Measurements from ENCODE around the gene CPLX1.
"Not testable (repeated sequence)": the region's sequence is repeated elsewhere in the genome, so short reads cannot be mapped to it uniquely, and the experiment has no call there.

CPLX1 gene

GRCh38 chr4:790466-790820 is 35.5 kb downstream of the CPLX1 start:
- no peak for DNase-seq

- no peak for DNase-seq
These were observed 36.1 kb downstream of the CPLX1 start for GRCh38 chr4:789571-790465.

- no peak for DNase-seq
These were observed 37.2 kb downstream of the CPLX1 start for GRCh38 chr4:788636-789297.

- no peak for DNase-seq
These were observed 37.8 kb downstream of the CPLX1 start for GRCh38 chr4:788006-788635.

- DNase-seq, result no peak
These were observed 38.4 kb downstream of the CPLX1 start for GRCh38 chr4:787561-787981.

GRCh38 chr4:786861-787300 is 39.0 kb downstream of the CPLX1 start:
- no peak for DNase-seq

- DNase-seq, result no peak
These were observed 39.7 kb downstream of the CPLX1 start for GRCh38 chr4:786074-786741.

- DNase-seq, result no peak
These were observed 40.4 kb downstream of the CPLX1 start for GRCh38 chr4:785332-786073.

- no peak for DNase-seq
These were observed 41.3 kb downstream of the CPLX1 start for GRCh38 chr4:784401-785331.

- peak; percentile 98 for DNase-seq
These were observed 44.3 kb downstream of the CPLX1 start for GRCh38 chr4:781493-782216.

GRCh38 chr4:780716-781492 is 45.0 kb downstream of the CPLX1 start:
- DNase-seq, result no peak

- not testable (repeated sequence) for DNase-seq
These were observed 45.7 kb downstream of the CPLX1 start for GRCh38 chr4:780255-780654.

- no peak for DNase-seq
These were observed 46.4 kb downstream of the CPLX1 start for GRCh38 chr4:779555-779954.

GRCh38 chr4:777520-778262 is 48.2 kb downstream of the CPLX1 start:
- DNase-seq, result no peak

GRCh38 chr4:776743-777441 is 49.0 kb downstream of the CPLX1 start:
- no peak for DNase-seq

- DNase-seq, result not testable (repeated sequence)
These were observed 50.4 kb downstream of the CPLX1 start for GRCh38 chr4:775485-775884.

- DNase-seq, result not testable (repeated sequence)
These were observed 51.4 kb downstream of the CPLX1 start for GRCh38 chr4:774419-775092.

GRCh38 chr4:773214-773613 is 52.7 kb downstream of the CPLX1 start:
- no peak for DNase-seq
